Stimulated activated CD8-positive, alpha-beta memory T cell treated with anti-CD3 and anti-CD28 coated beads, Interleukin-15, amount 100 ng/mL, for 24 hours (primary cell): ENCODE measurements around the gene RAB5IF.
"Not testable (repeated sequence)": the region's sequence is repeated elsewhere in the genome, so short reads cannot be mapped to it uniquely, and the experiment has no call there.

Source experiments
- DNase-seq: peaks from one replicate; pipeline ENCODE4 v3.0.0-alpha.2; 2020; ENCODE audit warnings: low read depth

The RAB5IF gene

GRCh38 chr20:36629719-36630681 lies 24.4 kb downstream of the RAB5IF start:
- no peak for DNase-seq

- DNase-seq: no peak
Measured at GRCh38 chr20:36631646-36632045, 26.1 kb downstream of the RAB5IF start.

GRCh38 chr20:36632147-36632486 lies 26.5 kb downstream of the RAB5IF start:
- no peak for DNase-seq

- no peak for DNase-seq
Measured at GRCh38 chr20:36632487-36633284, 27.1 kb downstream of the RAB5IF start.

- no peak for DNase-seq
Measured at GRCh38 chr20:36633285-36633772, 27.8 kb downstream of the RAB5IF start.

- no peak for DNase-seq
Measured at GRCh38 chr20:36634342-36634741, 28.8 kb downstream of the RAB5IF start.

GRCh38 chr20:36638876-36639400 lies 33.4 kb downstream of the RAB5IF start:
- not testable (repeated sequence) for DNase-seq

GRCh38 chr20:36641506-36641843 lies 35.9 kb downstream of the RAB5IF start:
- no peak for DNase-seq

- DNase-seq: no peak
Measured at GRCh38 chr20:36642136-36642535, 36.6 kb downstream of the RAB5IF start.

- DNase-seq: peak; percentile 20
Measured at GRCh38 chr20:36644032-36644705, 38.6 kb downstream of the RAB5IF start.

- DNase-seq: no peak
Measured at GRCh38 chr20:36644706-36645095, 39.1 kb downstream of the RAB5IF start.

- no peak for DNase-seq
Measured at GRCh38 chr20:36645353-36645752, 39.8 kb downstream of the RAB5IF start.

- peak; percentile 29 for DNase-seq
Measured at GRCh38 chr20:36645998-36646397, 40.4 kb downstream of the RAB5IF start, which contains the start of gene SLA2. SLA2 (minus strand) TSS chr20:36646196; CDS start chr20:36641335, 4,861 bp downstream.

GRCh38 chr20:36646678-36647077 lies 41.1 kb downstream of the RAB5IF start:
- no peak for DNase-seq

- DNase-seq: no peak
Measured at GRCh38 chr20:36647196-36648121, 41.9 kb downstream of the RAB5IF start.

GRCh38 chr20:36653456-36653855 lies 47.9 kb downstream of the RAB5IF start:
- no peak for DNase-seq

- DNase-seq: no peak
Measured at GRCh38 chr20:36654506-36654905, 48.9 kb downstream of the RAB5IF start.

GRCh38 chr20:36655004-36655403 lies 49.4 kb downstream of the RAB5IF start:
- no peak for DNase-seq

- DNase-seq: no peak
Measured at GRCh38 chr20:36656733-36657132, 51.2 kb downstream of the RAB5IF start.

GRCh38 chr20:36658300-36658699 lies 52.7 kb downstream of the RAB5IF start:
- DNase-seq: no peak
